HEK293 (cell line): ENCODE results near the gene LSM5.

Experiments
- ZBTB7A ChIP-seq: fragments of 450-650 bp; formaldehyde crosslinking; IDR thresholded peaks from 2 replicates; pipeline ENCODE4 v1.5.1; 2016; ENCODE audit warnings: low read depth, missing biosample characterization, missing genetic modification characterization
- ZNF449 ChIP-seq: fragments of 450-650 bp; formaldehyde crosslinking; IDR thresholded peaks from 2 replicates; pipeline ENCODE4 v1.5.1; 2017; ENCODE audit warnings: missing biosample characterization, mild to moderate bottlenecking, missing genetic modification characterization, moderate library complexity
- ZNF600 ChIP-seq: fragments of 450-650 bp; formaldehyde crosslinking; IDR thresholded peaks from 2 replicates; pipeline ENCODE4 v1.5.1; 2016; ENCODE audit warnings: missing biosample characterization, missing genetic modification characterization
- TF ChIP-seq, protein P1 (sequence below): fragments of 450-650 bp; formaldehyde crosslinking; conservative IDR thresholded peaks from 2 replicates; pipeline ENCODE4 v1.5.1; 2016; ENCODE audit warnings: low read depth, missing biosample characterization, missing genetic modification characterization
- TF ChIP-seq, protein P2 (sequence below): fragments of 450-650 bp; formaldehyde crosslinking; IDR thresholded peaks from 2 replicates; pipeline ENCODE4 v1.5.1; 2016; ENCODE audit warnings: missing biosample characterization, missing genetic modification characterization

The LSM5 gene

DNA sequence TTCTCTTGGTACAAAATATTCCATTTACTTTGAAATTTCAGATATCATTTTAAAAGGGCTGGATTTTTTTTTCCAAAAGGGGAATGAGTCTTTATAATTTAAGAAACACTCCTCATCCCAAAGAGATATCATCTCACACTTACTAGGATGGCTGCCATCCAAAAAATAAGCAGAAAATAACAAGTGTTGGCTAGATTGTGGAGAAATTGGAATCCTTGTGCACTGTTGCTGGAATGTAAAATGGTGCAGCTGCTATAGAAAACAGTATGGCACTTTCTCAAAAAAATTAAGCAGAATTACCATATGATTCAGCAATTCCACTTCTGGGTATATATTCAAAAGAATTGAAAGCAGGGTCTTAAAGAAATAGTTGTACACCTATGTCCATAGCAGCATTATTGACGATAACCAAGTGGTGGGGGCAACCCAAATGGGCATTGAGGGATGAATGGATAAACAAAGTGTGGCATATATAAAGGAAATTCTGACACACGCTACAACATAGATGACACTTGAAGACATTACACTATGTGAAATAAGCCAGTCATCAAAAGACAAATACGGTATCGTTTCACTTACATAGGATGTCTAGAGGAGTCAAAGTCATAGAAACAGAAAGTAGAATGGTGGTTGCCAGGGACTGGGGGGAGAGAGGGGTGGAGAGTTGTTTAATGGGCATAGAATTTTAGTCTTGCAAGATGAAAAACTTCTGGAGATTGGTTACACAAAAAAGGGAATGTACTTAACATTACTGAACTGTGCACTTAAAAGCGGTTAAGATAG lies 53.8 kb downstream of the LSM5 start (continued):
- TF ChIP-seq, protein P1, sequence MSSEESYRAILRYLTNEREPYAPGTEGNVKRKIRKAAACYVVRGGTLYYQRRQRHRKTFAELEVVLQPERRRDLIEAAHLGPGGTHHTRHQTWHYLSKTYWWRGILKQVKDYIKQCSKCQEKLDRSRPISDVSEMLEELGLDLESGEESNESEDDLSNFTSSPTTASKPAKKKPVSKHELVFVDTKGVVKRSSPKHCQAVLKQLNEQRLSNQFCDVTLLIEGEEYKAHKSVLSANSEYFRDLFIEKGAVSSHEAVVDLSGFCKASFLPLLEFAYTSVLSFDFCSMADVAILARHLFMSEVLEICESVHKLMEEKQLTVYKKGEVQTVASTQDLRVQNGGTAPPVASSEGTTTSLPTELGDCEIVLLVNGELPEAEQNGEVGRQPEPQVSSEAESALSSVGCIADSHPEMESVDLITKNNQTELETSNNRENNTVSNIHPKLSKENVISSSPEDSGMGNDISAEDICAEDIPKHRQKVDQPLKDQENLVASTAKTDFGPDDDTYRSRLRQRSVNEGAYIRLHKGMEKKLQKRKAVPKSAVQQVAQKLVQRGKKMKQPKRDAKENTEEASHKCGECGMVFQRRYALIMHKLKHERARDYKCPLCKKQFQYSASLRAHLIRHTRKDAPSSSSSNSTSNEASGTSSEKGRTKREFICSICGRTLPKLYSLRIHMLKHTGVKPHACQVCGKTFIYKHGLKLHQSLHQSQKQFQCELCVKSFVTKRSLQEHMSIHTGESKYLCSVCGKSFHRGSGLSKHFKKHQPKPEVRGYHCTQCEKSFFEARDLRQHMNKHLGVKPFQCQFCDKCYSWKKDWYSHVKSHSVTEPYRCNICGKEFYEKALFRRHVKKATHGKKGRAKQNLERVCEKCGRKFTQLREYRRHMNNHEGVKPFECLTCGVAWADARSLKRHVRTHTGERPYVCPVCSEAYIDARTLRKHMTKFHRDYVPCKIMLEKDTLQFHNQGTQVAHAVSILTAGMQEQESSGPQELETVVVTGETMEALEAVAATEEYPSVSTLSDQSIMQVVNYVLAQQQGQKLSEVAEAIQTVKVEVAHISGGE, result no peak
- no peak for TF ChIP-seq ZNF600
- no peak for TF ChIP-seq ZBTB7A (tag by site-specific recombination)
- no peak for TF ChIP-seq ZNF449 (tag by site-specific recombination)
- TF ChIP-seq, protein P2, sequence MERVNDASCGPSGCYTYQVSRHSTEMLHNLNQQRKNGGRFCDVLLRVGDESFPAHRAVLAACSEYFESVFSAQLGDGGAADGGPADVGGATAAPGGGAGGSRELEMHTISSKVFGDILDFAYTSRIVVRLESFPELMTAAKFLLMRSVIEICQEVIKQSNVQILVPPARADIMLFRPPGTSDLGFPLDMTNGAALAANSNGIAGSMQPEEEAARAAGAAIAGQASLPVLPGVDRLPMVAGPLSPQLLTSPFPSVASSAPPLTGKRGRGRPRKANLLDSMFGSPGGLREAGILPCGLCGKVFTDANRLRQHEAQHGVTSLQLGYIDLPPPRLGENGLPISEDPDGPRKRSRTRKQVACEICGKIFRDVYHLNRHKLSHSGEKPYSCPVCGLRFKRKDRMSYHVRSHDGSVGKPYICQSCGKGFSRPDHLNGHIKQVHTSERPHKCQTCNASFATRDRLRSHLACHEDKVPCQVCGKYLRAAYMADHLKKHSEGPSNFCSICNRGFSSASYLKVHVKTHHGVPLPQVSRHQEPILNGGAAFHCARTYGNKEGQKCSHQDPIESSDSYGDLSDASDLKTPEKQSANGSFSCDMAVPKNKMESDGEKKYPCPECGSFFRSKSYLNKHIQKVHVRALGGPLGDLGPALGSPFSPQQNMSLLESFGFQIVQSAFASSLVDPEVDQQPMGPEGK (tag by site-specific recombination), result no peak
